HepG2 (cell line): ENCODE data around the gene OR52E2. TPM values are rescaled to one million over a fixed set of nuclear protein-coding genes. Genes with fewer than 3 reads are reported as not detected.
"Not testable (repeated sequence)": the region's sequence is repeated elsewhere in the genome, so short reads cannot be mapped to it uniquely, and the experiment has no call there.

ENCODE experiments used
- ATAC-seq: fragments of 200-7000 bp; cut with Tn5 transposase; 3 replicates; pipeline ENCODE4 v1.9.1; 2020; ENCODE audit warnings: mild to moderate bottlenecking, moderate library complexity
- BruUV-seq: library from RNA; stranded (reverse); fragments of 400-500 nt; replicated peaks from 2 replicates; lab custom pipeline; 2021; lab: Mats Ljungman, UMichigan
- CTCF ChIA-PET: fragments of 300-600 bp; formaldehyde crosslinking; extraction: SDS; loops from one replicate; lab custom pipeline; 2021; ENCODE audit warnings: low total read pairs, inconsistent platforms, low intra/inter-chr PET ratio; lab: Yijun Ruan, JAX
- POLR2A ChIA-PET: fragments of 350-600 bp; sonication (Branson Sonifier 250); formaldehyde crosslinking; loops from one replicate; lab custom pipeline; 2020; ENCODE audit warnings: antibody characterized with exemption, inconsistent platforms; lab: Yijun Ruan, JAX
- DNase-seq: peaks from one replicate; pipeline ENCODE4 v3.0.0-alpha.2; 2015; ENCODE audit warnings: low spot score
- FAIRE-seq: peaks from 3 replicates; lab custom pipeline; 2011; peaks lifted over from hg19 to GRCh38; lab: Jason Lieb, UNC
- H2AFZ ChIP-seq: one replicate; pipeline ENCODE4 v1.6.1; 2011; ENCODE audit warnings: low read length, inconsistent platforms
- H3K27ac ChIP-seq: fragments of 300-600 bp; 3 replicates; pipeline ENCODE4 v1.8.0; 2011; ENCODE audit warnings: mixed run types, mild to moderate bottlenecking, mixed read lengths, low read length, inconsistent platforms; ENCODE audit not compliant: insufficient read depth; ENCODE audit errors: extremely low read length
- H3K27me3 ChIP-seq, 2 experiments: fragments of 200-600 bp in 1 of 2; 2 replicates in 1 of 2; 3 replicates in 1 of 2; pipeline versions ENCODE4 v1.6.0 to v1.8.0; 2011; ENCODE audit warnings: low read length in 2 of 2, mild to moderate bottlenecking in 2 of 2, moderate library complexity in 2 of 2, inconsistent platforms in 1 of 2; ENCODE audit not compliant: insufficient read depth in 2 of 2, control insufficient read depth in 1 of 2
- H3K36me3 ChIP-seq, 2 experiments: fragments of 200-600 bp in 1 of 2; replicated peaks in 1 of 2; 2 replicates in 1 of 2; 3 replicates in 1 of 2; pipeline versions ENCODE4 v1.5.1 to v1.8.0; 2011; ENCODE audit warnings: low read length in 2 of 2, inconsistent platforms in 1 of 2; ENCODE audit not compliant: insufficient read depth in 2 of 2, control insufficient read depth in 1 of 2
- H3K4me1 ChIP-seq: 2 replicates; pipeline ENCODE4 v1.5.1; 2012; ENCODE audit warnings: low read length, inconsistent platforms; ENCODE audit not compliant: insufficient read depth
- H3K4me2 ChIP-seq: 2 replicates; pipeline ENCODE4 v1.6.0; 2011; ENCODE audit warnings: low read depth, low read length, inconsistent platforms
- H3K4me3 ChIP-seq, 3 experiments: fragments of 200-600 bp in 1 of 3; sonication (generic), shearing (Covaris generic) in 1 of 3; replicated peaks in 1 of 3; 2 replicates each; pipeline ENCODE4 v1.5.1; 2011 to 2016; ENCODE audit warnings: low read length in 3 of 3, inconsistent platforms in 2 of 3, low read depth in 2 of 3, mild to moderate bottlenecking in 2 of 3, control low read depth in 1 of 3, mixed read lengths in 1 of 3; ENCODE audit not compliant: insufficient read depth in 1 of 3
- H3K79me2 ChIP-seq: one replicate; pipeline ENCODE4 v1.6.1; 2011; ENCODE audit warnings: low read length, inconsistent platforms; ENCODE audit not compliant: insufficient read depth
- H3K9ac ChIP-seq: 2 replicates; pipeline ENCODE4 v1.6.0; 2011; ENCODE audit warnings: mild to moderate bottlenecking, low read depth, low read length, inconsistent platforms; ENCODE audit not compliant: insufficient read depth
- H3K9me3 ChIP-seq: 2 replicates; pipeline ENCODE4 v1.5.1; 2012; ENCODE audit warnings: mild to moderate bottlenecking, low read length
- H4K20me1 ChIP-seq: 2 replicates; pipeline ENCODE4 v1.6.0; 2011; ENCODE audit warnings: inconsistent platforms, mild to moderate bottlenecking, low read length, moderate library complexity; ENCODE audit not compliant: insufficient read depth
- DMTF1 ChIP-seq: sonication (generic); formaldehyde crosslinking; IDR thresholded peaks from 2 replicates; pipeline ENCODE4 v1.4.0; 2020; ENCODE audit warnings: mild to moderate bottlenecking, missing genetic modification reagents
- ZBTB21 ChIP-seq: sonication (generic); formaldehyde crosslinking; IDR thresholded peaks from 2 replicates; pipeline ENCODE4 v1.4.0; 2020; ENCODE audit warnings: missing genetic modification reagents
- WGBS: methylation state at CpG from one replicate; pipeline ENCODE4 v1.1.6; 2017; ENCODE audit warnings: low lambda C conversion rate; 5-methylcytosine and 5-hydroxymethylcytosine counted together
- in situ Hi-C: cut with HindIII; loops from 2 replicates; pipeline ENCODE4 v1.10.0; 2017; ENCODE audit warnings: low pct_unique_long_range_greater_than_20kb; ENCODE audit not compliant: extremely low pct_ligation_motif_present
- intact Hi-C: fragments of 100-400 bp; cut with micrococcal nuclease; formaldehyde crosslinking; loops from one replicate; pipeline ENCODE4 v1.10.0; 2022; ENCODE audit not compliant: unreplicated experiment
- polyA plus RNA-seq, 8 experiments: library from polyadenylated mRNA; depleted of rRNA in 3 of 8; stranded (reverse) in 7 of 8; unstranded in 1 of 8; fragments of >200 nt; fragmentation: Illumina TruSeq in 4 of 8; extraction: Trizol in 4 of 8; gene quantifications; 2 replicates each; pipeline versions ENCODE4 v1.2.1 to v1.2.3, GENCODE V29; 2011 to 2016; ENCODE audit warnings: low read depth in 4 of 8, missing spikeins in 1 of 8, mixed read lengths in 1 of 8; ENCODE audit not compliant: insufficient read depth in 1 of 8
- total RNA-seq, 5 experiments: library from RNA; depleted of rRNA; stranded (reverse); fragments of >200 nt; fragmentation: Illumina TruSeq; extraction: Trizol; gene quantifications; 2 replicates each; pipeline ENCODE4 v1.2.3, GENCODE V29; 2016; ENCODE audit warnings: low read depth in 1 of 5

The OR52E2 gene
- total and polyA plus RNA-seq, 2 of the 13 experiments (the other 11 are each of a cell fraction or from before 2014, with no cell fraction given) = not detected

DNA sequence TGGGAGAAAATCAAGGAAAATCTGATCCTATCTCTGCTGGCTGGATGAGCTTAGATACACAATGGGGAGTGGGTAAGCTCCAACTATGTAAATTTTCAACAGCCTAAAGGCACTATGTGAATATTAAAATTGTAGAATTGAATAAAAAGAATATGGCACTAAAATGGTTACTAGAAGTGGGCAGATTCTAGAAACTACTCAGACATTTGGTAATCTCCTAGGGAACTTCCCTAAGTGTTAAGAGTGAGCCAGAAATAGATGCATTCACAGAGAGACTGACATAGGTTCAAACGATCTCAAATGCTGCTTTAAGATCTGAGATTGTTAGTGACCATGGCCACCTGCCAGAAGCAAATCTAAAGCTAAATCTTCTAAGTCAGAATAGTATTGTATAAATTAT is 5.6 kb upstream of the OR52E2 start:
- ChIA-PET POLR2A (no interaction called here), CTCF (no interaction called here)
- no peak for TF ChIP-seq DMTF1 (CRISPR knock-in tag)
- TF ChIP-seq ZBTB21 (CRISPR knock-in tag) = no peak
- intact Hi-C loops (no loop called here), in situ Hi-C loops (no loop called here)
- Histone ChIP-seq H3K4me2 (no peak overlapping the region), H3K79me2 (no peaks in the 10 kb centered on the region), H3K4me1 (no peaks in the 10 kb centered on the region), H3K36me3 (no peaks in the 10 kb centered on the region), H3K9me3 (no peaks in the 10 kb centered on the region), H2AFZ (no peak overlapping the region), H3K27me3 (0 out of 5 replicates have a peak, but pooled peaks cover 0 to 4% of the 10 kb centered on the region in 2 experiments), H4K20me1 (no peaks in the 10 kb centered on the region), H3K9ac (no peak overlapping the region), H3K4me3 (no peak overlapping the region), H3K27ac (no peak overlapping the region)
- BruUV-seq = no TSS peak
- ATAC-seq = no peak
- WGBS = 0% methylated on average over 1 of the region's 1 CpG
- DNase-seq = no peak
- FAIRE-seq = no peak

- H3K27me3 ChIP-seq, H3K79me2 ChIP-seq, H3K9ac ChIP-seq, H4K20me1 ChIP-seq, in situ Hi-C loops, H3K4me3 ChIP-seq, CTCF ChIA-PET, BruUV-seq, H3K4me2 ChIP-seq, H3K27ac ChIP-seq, H3K9me3 ChIP-seq, H2AFZ ChIP-seq, POLR2A ChIA-PET, H3K36me3 ChIP-seq, H3K4me1 ChIP-seq, intact Hi-C loops, DNase-seq, FAIRE-seq, ATAC-seq: not testable (repeated sequence)
- WGBS = under 1% methylated on average over 5 of the region's 5 CpGs
Measured at GRCh38 chr11:5058679-5059078, 748 bp downstream of the OR52E2 start.
